ENCODE measurements around the gene PNKD.
A peak's percentile ranks its signal among the peaks of the same experiment; 100 is the strongest.
"Not testable (repeated sequence)": the region's sequence is repeated elsewhere in the genome, so short reads cannot be mapped to it uniquely, and the experiment has no call there.

The PNKD gene

DNA sequence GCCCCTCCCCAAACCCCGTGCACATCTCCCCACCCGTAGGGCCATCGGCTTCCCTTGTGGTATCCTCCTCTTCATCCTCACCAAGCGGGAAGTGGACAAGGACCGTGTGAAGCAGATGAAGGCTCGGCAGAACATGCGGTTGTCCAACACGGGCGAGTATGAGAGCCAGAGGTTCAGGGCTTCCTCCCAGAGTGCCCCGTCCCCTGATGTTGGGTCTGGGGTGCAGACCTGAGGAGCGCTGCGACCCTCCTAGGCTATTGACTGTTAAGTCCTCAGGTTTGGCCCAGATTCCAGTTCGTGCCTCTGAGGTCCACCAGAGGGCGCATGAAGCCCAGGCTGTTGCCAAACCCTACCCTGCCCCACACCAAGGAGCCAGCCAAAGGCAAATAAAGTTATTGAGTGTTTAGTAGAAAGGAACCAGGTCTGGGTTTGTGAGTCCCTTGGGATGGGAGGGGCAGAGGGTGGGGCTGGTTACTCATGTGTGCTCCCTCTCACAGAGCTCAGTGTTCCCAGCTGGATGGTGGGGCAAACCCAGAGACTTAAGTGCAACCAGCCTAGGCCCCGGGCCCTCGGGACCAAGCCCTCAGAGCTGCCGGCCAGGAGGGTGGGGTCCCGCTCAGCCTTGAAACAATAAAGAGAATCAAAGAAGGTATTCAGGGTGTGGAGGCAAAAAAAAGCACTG lies 2.4 kb downstream of the PNKD start:
- TF ChIP-seq, protein P1, sequence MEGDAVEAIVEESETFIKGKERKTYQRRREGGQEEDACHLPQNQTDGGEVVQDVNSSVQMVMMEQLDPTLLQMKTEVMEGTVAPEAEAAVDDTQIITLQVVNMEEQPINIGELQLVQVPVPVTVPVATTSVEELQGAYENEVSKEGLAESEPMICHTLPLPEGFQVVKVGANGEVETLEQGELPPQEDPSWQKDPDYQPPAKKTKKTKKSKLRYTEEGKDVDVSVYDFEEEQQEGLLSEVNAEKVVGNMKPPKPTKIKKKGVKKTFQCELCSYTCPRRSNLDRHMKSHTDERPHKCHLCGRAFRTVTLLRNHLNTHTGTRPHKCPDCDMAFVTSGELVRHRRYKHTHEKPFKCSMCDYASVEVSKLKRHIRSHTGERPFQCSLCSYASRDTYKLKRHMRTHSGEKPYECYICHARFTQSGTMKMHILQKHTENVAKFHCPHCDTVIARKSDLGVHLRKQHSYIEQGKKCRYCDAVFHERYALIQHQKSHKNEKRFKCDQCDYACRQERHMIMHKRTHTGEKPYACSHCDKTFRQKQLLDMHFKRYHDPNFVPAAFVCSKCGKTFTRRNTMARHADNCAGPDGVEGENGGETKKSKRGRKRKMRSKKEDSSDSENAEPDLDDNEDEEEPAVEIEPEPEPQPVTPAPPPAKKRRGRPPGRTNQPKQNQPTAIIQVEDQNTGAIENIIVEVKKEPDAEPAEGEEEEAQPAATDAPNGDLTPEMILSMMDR (IDR thresholded peaks at IDR 0.05; ENCODE audit: low read depth, low read length, missing control alignments), result peak; percentile 96
- H3K4me3 ChIP-seq (replicated peaks; ENCODE audit: low read depth, low read length), result no peak overlapping the region
- DNase-seq (ENCODE audit: extremely low read depth, low read depth), result peak; percentile 85

DNA sequence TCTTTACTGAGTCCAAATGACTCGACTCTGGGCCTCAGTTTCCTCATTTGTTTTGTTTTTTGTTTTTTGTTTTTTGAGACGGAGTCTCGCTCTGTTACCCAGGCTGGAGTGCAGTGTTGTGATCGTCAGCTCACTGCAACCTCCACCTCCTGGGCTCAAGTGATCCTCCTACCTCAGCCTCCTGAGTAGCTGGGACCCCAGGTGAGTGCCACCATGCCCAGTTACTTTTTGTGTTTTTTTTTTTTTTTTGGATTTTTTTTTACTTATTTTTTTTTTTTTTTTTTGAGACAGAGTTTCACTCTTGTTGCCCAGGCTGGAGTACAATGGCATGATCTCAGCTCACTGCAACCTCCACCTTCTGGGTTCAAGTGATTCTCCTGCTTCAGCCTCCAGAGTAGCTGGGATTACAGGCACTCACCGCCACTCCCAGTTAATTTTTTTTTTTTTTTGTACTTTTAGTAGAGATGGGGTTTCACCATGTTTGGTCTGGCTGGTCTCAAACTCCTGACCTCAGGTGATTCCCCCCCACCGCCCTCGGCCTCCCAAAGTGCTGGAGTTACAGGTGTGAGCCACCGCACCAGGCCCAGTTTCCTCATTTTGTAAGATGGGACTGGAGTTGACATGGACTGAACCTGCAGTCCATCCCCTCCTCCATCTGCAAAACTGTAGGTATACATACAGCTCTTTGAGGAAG lies 3.0 kb downstream of the PNKD start:
- H3K4me3 ChIP-seq (replicated peaks; ENCODE audit: low read depth, low read length); DNase-seq (ENCODE audit: extremely low read depth, low read depth): not testable (repeated sequence)

DNA sequence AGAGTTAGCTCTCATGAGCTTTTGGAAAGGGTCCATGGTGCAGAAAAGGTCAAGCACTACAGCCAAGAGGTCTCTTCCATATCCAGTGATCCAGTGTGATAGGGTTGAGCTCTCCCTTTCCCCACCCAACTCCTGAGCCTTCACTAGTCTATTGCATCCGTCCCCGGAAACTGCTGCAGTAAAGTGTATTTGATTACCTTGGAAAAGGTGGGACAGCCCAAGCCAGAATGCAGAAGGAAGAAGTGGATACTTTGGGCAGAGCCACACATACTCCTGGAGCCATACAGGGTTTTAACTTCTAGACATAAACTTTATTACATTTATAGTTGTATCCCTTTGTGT lies 3.6 kb downstream of the PNKD start:
- no peak overlapping the region for H3K4me3 ChIP-seq (replicated peaks; ENCODE audit: low read depth, low read length)
- no peak for DNase-seq (ENCODE audit: extremely low read depth, low read depth)
- TF ChIP-seq, protein P1 (IDR thresholded peaks at IDR 0.05; ENCODE audit: low read depth, low read length, missing control alignments), result no peak

DNA sequence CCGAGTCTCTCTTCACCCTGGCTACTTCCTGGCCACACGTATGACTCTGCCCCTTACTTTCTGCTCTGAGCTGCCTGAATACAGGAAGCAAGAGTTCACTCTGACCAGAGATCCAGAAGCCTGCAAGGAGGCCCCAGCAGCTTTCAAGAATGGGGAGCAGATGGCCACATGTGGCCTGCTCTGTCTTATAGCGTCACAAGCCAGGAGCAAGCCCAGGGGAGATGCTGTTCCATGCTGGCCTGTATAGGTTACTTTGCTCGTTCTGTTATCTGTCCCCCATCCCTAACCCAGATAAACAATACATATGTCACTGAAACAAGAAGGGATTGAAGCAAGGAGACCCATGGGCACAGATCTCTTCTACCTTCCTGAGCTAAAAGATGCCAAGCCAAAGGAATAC lies 4.3 kb downstream of the PNKD start:
- TF ChIP-seq, protein P1 (IDR thresholded peaks at IDR 0.05; ENCODE audit: low read depth, low read length, missing control alignments), result no peak
- DNase-seq (ENCODE audit: extremely low read depth, low read depth), result no peak
- no peak overlapping the region for H3K4me3 ChIP-seq (replicated peaks; ENCODE audit: low read depth, low read length)

DNA sequence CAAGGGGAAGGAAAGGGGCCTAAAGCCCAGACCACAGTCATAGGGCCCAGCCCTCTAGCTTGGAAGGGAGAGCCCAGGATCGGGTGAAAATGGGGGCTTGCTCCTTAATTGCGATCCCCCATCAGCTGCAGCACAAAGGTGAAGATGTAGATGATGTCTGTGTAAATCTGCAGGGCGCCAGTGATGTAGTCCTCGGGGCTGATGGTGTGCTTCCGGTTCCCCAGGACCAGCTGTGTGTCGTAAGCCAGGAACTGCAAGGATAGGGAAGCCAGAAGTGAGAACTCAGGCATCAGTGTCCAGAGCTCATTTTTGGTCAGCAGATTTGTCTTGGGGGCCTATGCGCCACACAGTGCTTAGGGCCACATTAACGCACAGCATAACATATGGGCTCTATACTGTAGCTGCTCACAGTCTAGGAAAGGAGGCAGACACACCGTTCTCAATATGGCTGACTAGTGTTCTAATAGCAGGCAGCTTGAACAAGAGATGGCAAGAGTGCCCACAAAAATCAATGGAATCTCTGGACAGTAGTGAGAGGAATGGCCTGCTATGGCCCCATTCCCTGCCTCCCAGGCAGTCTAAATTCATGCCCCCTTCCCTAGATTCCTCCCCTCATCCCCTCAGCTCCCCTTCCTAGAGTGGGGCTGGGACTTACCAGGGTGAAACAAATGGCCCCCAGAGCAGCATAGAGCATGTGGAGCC lies 5.2 kb downstream of the PNKD start:
- H3K4me3 ChIP-seq (replicated peaks; ENCODE audit: low read depth, low read length), result no peak overlapping the region
- TF ChIP-seq, protein P1 (IDR thresholded peaks at IDR 0.05; ENCODE audit: low read depth, low read length, missing control alignments), result no peak
- no peak for DNase-seq (ENCODE audit: extremely low read depth, low read depth)

DNA sequence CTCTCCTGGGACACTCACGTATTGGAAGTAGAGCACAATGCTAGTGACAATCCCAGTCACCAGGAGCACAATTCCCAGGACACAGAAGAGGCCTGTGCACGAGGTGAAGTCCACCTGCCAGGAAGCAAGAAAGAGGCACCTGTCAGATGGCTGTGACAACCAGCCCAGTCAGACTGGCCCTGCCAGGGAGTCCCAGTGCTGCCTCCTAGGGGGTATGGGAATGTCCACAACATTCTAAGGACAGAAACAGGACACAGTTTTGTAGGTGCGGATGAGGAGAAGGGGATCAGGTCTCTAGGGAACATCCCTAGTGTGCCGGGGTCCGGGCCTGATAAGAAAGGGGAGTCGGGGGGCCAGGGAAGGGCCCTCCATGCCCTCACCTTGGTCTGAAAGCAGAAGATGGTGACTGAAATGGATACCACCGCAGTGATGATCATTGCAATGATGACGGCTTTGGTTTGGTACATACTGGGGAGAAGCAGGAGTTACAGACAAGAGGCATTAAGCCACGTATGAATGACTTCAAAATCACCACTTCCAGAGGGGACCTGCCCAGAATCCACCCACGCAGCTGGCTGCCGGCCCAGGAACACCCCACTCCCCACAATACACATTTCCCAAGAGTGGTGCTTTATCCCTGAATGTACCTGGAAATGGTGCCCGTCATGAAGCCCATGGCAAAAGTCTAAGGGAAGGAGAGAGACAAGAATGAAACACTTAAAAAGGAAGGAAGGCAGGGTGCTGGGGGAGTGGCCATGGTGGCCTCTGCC lies 6.9 kb downstream of the PNKD start:
- no peak overlapping the region for H3K4me3 ChIP-seq (replicated peaks; ENCODE audit: low read depth, low read length)
- TF ChIP-seq, protein P1 (IDR thresholded peaks at IDR 0.05; ENCODE audit: low read depth, low read length, missing control alignments), result peak; percentile 24
- no peak for DNase-seq (ENCODE audit: extremely low read depth, low read depth)

DNA sequence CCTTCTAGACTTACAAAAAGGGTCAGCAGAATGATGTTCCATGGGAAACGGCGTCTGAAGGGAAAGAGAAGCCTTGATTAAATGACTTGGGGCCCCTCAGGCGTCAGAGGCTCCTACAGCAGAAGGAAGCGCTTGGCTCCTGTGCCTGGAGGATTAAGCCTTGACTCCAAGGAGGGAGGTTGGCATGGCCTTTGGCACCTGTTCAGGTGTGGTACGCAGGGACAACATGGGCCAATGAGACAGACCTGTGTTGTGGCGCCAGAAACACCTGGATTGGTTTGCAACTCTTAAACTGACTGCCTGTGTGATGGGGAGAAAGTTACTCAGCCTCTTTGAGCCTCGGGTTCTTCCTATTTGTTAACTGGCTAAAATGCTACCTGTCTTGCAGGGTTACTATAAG lies 7.6 kb downstream of the PNKD start:
- no peak for DNase-seq (ENCODE audit: extremely low read depth, low read depth)
- H3K4me3 ChIP-seq (replicated peaks; ENCODE audit: low read depth, low read length), result no peak overlapping the region
- TF ChIP-seq, protein P1 (IDR thresholded peaks at IDR 0.05; ENCODE audit: low read depth, low read length, missing control alignments), result no peak
